ENCODE results near the gene SMARCC2. TPM values are rescaled to one million over a fixed set of nuclear protein-coding genes. Genes with fewer than 3 reads are reported as not detected.
A peak's percentile ranks its signal among the peaks of the same experiment; 100 is the strongest.

SMARCC2 gene
- polyA plus RNA-seq (2013, experiment 1 of 2) = 39.9 TPM
- polyA plus RNA-seq (2013, experiment 2 of 2) = 50.6 TPM

DNA sequence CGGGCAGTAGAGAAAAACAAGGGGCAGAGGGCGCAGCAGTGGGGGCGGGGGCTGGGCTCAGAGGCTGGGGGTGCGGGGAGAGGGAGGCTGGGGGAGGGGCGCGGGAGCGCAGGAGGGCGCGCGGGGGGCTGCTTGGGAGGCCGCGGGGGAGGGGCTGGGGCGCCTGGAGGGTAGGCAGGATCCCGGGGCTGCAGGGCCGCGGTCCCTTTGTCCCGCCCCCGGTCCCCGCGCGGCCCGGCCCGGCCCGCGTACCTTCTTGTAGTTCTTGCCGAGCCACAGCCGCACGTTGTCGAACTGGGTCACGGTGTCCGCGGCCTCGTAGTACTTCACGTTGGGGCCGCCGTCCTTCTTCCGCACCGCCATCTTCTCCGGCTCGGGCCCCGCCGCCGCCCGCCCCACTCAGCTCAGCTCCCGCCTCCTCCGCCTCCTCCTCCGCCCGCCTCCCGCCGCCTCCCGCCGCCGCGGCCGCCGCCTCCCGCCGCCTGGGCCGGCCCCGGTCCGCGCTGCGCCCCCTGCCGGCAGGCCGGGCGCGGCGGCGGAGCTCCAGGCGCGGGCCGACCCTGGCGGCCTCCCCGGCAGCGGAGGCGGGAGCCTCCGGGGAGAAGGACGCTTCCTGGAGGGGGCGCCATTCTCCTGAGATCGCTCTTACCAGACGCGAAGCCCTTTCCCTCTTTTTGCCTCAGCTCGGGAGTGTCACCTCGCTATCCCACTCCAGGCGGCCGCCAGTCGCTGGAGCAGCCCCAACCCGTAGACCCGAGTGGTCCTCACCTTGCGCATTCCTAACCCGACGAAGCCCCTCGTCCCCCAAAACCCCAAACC lies at the start of gene SMARCC2:
Gene SMARCC2 (minus strand): TSS at position 385 of the 819 bp plus-strand sequence. CDS start 22 bp downstream, at position 363.
- Histone ChIP-seq H3K9ac (ENCODE audit: low read depth, low read length) (peak within 1 kb of the TSS; percentile 90), H3K36me3 (ENCODE audit: insufficient read depth, low read length) (peaks cover 30% of the 10 kb centered on the region), H3K4me3 (ENCODE audit: low read length) (peak within 1 kb of the TSS; percentile 96), H3K9me3 (ENCODE audit: insufficient read depth, low read depth, low read length) (no peaks in the 10 kb centered on the region), H3K4me1 (ENCODE audit: insufficient read depth, low read length) (peaks cover 11% of the 10 kb centered on the region), H3K27me3 (ENCODE audit: insufficient read depth, low read length) (no peaks in the 10 kb centered on the region), H3K27ac (ENCODE audit: low read depth, low read length) (peak within 1 kb of the TSS; percentile 96)
- under 1% methylated on average over 93 of the region's 93 CpGs for WGBS

- H3K27ac ChIP-seq (ENCODE audit: low read depth, low read length) = no peak overlapping the region
- H3K27me3 ChIP-seq (ENCODE audit: insufficient read depth, low read length) = no peaks in the 10 kb centered on the region
- no peaks in the 10 kb centered on the region for H3K9me3 ChIP-seq (ENCODE audit: insufficient read depth, low read depth, low read length)
- H3K4me1 ChIP-seq (ENCODE audit: insufficient read depth, low read length) = no peaks in the 10 kb centered on the region
- peaks cover 32% of the 10 kb centered on the region for H3K36me3 ChIP-seq (ENCODE audit: insufficient read depth, low read length)
- WGBS = 87% methylated on average over 9 of the region's 11 CpGs
- no peak overlapping the region for H3K4me3 ChIP-seq (ENCODE audit: low read length)
- H3K9ac ChIP-seq (ENCODE audit: low read depth, low read length) = no peak overlapping the region
Observed at GRCh38 chr12:56237552-56237951, 48.3 kb upstream of the SMARCC2 start.

DNA sequence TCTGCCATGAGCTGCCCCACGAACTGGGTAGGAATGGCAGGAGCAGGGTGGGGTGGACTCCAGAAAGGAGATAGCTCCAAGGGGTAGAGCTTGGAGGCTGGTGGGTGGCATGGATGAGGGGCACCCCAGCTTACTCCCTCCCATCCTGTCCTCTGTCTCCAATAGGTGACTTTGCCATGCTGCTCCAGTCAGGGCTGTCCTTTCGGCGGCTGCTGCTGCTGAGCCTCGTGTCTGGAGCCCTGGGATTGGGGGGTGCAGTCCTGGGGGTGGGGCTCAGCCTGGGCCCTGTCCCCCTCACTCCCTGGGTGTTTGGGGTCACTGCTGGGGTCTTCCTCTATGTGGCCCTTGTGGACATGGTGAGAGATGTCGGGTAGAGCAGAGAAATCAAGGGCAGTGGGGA lies 47.7 kb upstream of the SMARCC2 start:
- no peak overlapping the region for H3K4me3 ChIP-seq (ENCODE audit: low read length)
- no peak overlapping the region for H3K9ac ChIP-seq (ENCODE audit: low read depth, low read length)
- H3K9me3 ChIP-seq (ENCODE audit: insufficient read depth, low read depth, low read length) = no peaks in the 10 kb centered on the region
- no peaks in the 10 kb centered on the region for H3K4me1 ChIP-seq (ENCODE audit: insufficient read depth, low read length)
- H3K27ac ChIP-seq (ENCODE audit: low read depth, low read length) = no peak overlapping the region
- H3K27me3 ChIP-seq (ENCODE audit: insufficient read depth, low read length) = no peaks in the 10 kb centered on the region
- 89% methylated on average over 5 of the region's 5 CpGs for WGBS
- H3K36me3 ChIP-seq (ENCODE audit: insufficient read depth, low read length) = peaks cover 27% of the 10 kb centered on the region

DNA sequence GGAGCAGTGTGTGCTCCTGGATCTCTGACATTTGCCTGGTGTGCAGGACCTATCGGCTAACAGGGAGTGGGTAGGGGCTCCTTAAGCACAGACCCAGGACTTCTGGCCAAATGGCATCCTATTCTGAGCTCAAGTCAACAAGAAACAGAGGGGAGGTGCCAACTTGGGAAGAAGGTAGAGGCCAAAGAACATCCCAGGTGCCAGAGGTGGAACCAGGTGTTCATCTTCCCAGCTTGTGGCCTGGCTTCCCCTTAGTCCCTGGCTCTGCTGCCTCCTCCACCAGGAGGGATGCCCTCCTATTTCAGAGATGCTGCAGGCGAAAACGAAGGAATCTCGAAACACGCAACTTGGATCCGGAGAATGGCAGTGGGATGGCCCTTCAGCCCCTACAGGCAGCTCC lies 46.8 kb upstream of the SMARCC2 start:
- Histone ChIP-seq H3K36me3 (ENCODE audit: insufficient read depth, low read length) (peaks cover 18% of the 10 kb centered on the region), H3K4me1 (ENCODE audit: insufficient read depth, low read length) (no peaks in the 10 kb centered on the region), H3K27ac (ENCODE audit: low read depth, low read length) (no peak overlapping the region), H3K9ac (ENCODE audit: low read depth, low read length) (no peak overlapping the region), H3K4me3 (ENCODE audit: low read length) (no peak overlapping the region), H3K9me3 (ENCODE audit: insufficient read depth, low read depth, low read length) (no peaks in the 10 kb centered on the region), H3K27me3 (ENCODE audit: insufficient read depth, low read length) (no peaks in the 10 kb centered on the region)
- WGBS = 97% methylated on average over 6 of the region's 6 CpGs

DNA sequence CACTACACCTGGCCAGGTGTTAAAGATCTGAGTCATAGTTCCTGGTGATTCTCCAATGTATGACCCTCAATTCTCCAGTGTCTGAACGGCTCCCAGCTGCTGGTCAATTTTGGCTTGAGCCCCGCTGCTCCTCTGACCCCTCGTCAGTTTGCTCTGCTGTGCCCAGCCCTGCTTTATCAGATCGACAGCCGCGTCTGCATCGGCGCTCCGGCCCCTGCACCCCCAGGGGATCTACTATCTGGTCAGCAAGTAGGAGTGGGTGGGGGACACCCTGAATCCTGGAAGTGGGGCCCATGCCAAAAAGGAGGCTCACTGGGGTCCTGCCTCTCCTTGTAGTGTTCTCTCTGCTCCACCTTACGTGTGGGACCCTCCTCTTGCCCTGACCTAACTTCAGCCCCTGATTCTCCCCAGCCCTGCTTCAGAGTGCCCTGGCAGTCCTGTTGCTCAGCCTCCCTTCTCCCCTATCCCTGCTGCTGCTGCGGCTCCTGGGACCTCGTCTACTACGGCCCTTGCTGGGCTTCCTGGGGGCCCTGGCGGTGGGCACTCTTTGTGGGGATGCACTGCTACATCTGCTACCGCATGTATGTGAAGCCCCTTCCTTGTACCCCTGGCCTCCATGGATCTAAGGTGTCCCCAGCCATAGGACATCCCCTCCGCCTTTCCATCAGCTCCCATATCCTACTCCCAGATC lies 45.6 kb upstream of the SMARCC2 start:
- WGBS = 92% methylated on average over 16 of the region's 16 CpGs
- Histone ChIP-seq H3K4me3 (ENCODE audit: low read length) (no peak overlapping the region), H3K27ac (ENCODE audit: low read depth, low read length) (no peak overlapping the region), H3K36me3 (ENCODE audit: insufficient read depth, low read length) (peaks cover 11% of the 10 kb centered on the region; the same call in 1 of the 2 replicates), H3K9ac (ENCODE audit: low read depth, low read length) (no peak overlapping the region), H3K27me3 (ENCODE audit: insufficient read depth, low read length) (no peaks in the 10 kb centered on the region), H3K4me1 (ENCODE audit: insufficient read depth, low read length) (no peaks in the 10 kb centered on the region; the same call in 1 of the 2 replicates), H3K9me3 (ENCODE audit: insufficient read depth, low read depth, low read length) (no peaks in the 10 kb centered on the region)

GRCh38 chr12:56231184-56231582 lies 41.9 kb upstream of the SMARCC2 start:
- Histone ChIP-seq H3K27me3 (ENCODE audit: insufficient read depth, low read length) (no peaks in the 10 kb centered on the region), H3K4me3 (ENCODE audit: low read length) (no peak overlapping the region), H3K36me3 (ENCODE audit: insufficient read depth, low read length) (0 out of 2 replicates have a peak, but pooled peaks cover under 1% of the 10 kb centered on the region), H3K9me3 (ENCODE audit: insufficient read depth, low read depth, low read length) (no peaks in the 10 kb centered on the region), H3K4me1 (ENCODE audit: insufficient read depth, low read length) (no peaks in the 10 kb centered on the region; the same call in 1 of the 2 replicates), H3K9ac (ENCODE audit: low read depth, low read length) (no peak overlapping the region), H3K27ac (ENCODE audit: low read depth, low read length) (no peak overlapping the region)
- WGBS = 92% methylated on average over 11 of the region's 11 CpGs

- WGBS = 80% methylated on average over 8 of the region's 8 CpGs
- no peak overlapping the region for H3K9ac ChIP-seq (ENCODE audit: low read depth, low read length)
- H3K36me3 ChIP-seq (ENCODE audit: insufficient read depth, low read length) = 0 out of 2 replicates have a peak, but pooled peaks cover 2% of the 10 kb centered on the region
- no peaks in the 10 kb centered on the region for H3K9me3 ChIP-seq (ENCODE audit: insufficient read depth, low read depth, low read length)
- H3K27me3 ChIP-seq (ENCODE audit: insufficient read depth, low read length) = no peaks in the 10 kb centered on the region
- H3K4me1 ChIP-seq (ENCODE audit: insufficient read depth, low read length) = no peaks in the 10 kb centered on the region; the same call in 1 of the 2 replicates
- no peak overlapping the region for H3K4me3 ChIP-seq (ENCODE audit: low read length)
- no peak overlapping the region for H3K27ac ChIP-seq (ENCODE audit: low read depth, low read length)
Observed at GRCh38 chr12:56230432-56231183, 41.3 kb upstream of the SMARCC2 start.

DNA sequence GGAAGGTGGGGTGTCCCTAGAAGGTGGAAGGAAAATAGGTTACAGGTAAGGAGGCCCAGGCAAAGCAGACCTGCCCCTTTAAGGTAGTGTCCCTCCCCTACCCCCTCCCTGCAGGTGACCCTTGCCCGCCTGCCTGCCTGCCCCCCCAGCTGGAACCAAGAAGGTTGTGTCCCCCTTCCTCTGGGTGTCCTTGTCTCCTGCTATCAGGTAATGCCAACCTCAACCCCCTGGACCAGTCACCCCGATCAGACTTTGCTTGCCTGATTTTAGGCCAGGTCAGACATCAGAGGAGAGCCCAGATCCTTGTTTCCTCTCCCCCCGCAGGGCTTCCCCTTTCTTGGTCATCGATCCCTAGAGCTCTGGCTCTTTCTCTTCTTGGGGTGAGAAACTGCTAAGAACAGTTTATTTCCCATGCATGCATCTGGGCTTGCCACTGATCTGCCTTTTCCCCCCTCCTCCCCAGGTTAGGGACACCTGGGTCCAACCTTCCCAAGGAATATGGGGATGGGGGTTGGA lies 40.7 kb upstream of the SMARCC2 start, which contains the start of gene SLC39A5:
Gene SLC39A5 (plus strand): TSS at position 136 of the 516 bp plus-strand sequence. CDS start 1,224 bp downstream, outside the sequence.
- Histone ChIP-seq H3K27me3 (ENCODE audit: insufficient read depth, low read length) (no peaks in the 10 kb centered on the region), H3K27ac (ENCODE audit: low read depth, low read length) (no peak within 1 kb of the TSS), H3K9me3 (ENCODE audit: insufficient read depth, low read depth, low read length) (no peaks in the 10 kb centered on the region), H3K36me3 (ENCODE audit: insufficient read depth, low read length) (0 out of 2 replicates have a peak, but pooled peaks cover 2% of the 10 kb centered on the region), H3K4me3 (ENCODE audit: low read length) (no peak within 1 kb of the TSS), H3K4me1 (ENCODE audit: insufficient read depth, low read length) (no peaks in the 10 kb centered on the region; the same call in 1 of the 2 replicates), H3K9ac (ENCODE audit: low read depth, low read length) (no peak within 1 kb of the TSS)
- 84% methylated on average over 4 of the region's 4 CpGs for WGBS

- Histone ChIP-seq H3K4me1 (ENCODE audit: insufficient read depth, low read length) (no peaks in the 10 kb centered on the region; the same call in 1 of the 2 replicates), H3K4me3 (ENCODE audit: low read length) (no peak overlapping the region), H3K36me3 (ENCODE audit: insufficient read depth, low read length) (0 out of 2 replicates have a peak, but pooled peaks cover 2% of the 10 kb centered on the region), H3K9ac (ENCODE audit: low read depth, low read length) (no peak overlapping the region), H3K9me3 (ENCODE audit: insufficient read depth, low read depth, low read length) (no peaks in the 10 kb centered on the region), H3K27ac (ENCODE audit: low read depth, low read length) (no peak overlapping the region), H3K27me3 (ENCODE audit: insufficient read depth, low read length) (no peaks in the 10 kb centered on the region)
- WGBS = 90% methylated on average over 7 of the region's 7 CpGs
Observed at GRCh38 chr12:56229082-56229481, 39.8 kb upstream of the SMARCC2 start.

DNA sequence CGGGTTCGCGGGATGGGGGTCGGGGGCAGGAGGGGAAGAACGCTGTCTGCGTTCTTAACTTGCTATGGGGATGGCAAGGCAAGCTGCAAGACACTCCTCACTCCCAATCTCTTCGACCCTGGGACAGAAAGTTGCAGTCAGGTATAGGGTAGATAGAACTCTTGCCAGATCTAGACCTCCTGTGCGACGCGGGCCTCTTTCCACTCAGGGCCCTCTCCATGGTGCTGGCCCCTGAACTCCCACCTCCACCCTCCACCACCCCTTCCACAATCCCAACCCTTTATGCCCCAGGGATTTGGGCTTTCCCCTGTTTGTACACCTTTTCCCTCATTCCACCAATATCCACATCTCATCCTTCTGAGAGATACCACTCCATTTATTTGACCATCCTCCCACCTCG lies 35.7 kb upstream of the SMARCC2 start:
- Histone ChIP-seq H3K27ac (ENCODE audit: low read depth, low read length) (no peak overlapping the region), H3K36me3 (ENCODE audit: insufficient read depth, low read length) (0 out of 2 replicates have a peak, but pooled peaks cover 2% of the 10 kb centered on the region), H3K27me3 (ENCODE audit: insufficient read depth, low read length) (no peaks in the 10 kb centered on the region), H3K9ac (ENCODE audit: low read depth, low read length) (no peak overlapping the region), H3K9me3 (ENCODE audit: insufficient read depth, low read depth, low read length) (no peaks in the 10 kb centered on the region), H3K4me1 (ENCODE audit: insufficient read depth, low read length) (peaks cover 13% of the 10 kb centered on the region), H3K4me3 (ENCODE audit: low read length) (peak overlapping the region; percentile 75)
- 85% methylated on average over 10 of the region's 11 CpGs for WGBS

Measured in HUES64 (cell line).